ENCODE data around the gene UGT8.

UGT8 gene

DNA sequence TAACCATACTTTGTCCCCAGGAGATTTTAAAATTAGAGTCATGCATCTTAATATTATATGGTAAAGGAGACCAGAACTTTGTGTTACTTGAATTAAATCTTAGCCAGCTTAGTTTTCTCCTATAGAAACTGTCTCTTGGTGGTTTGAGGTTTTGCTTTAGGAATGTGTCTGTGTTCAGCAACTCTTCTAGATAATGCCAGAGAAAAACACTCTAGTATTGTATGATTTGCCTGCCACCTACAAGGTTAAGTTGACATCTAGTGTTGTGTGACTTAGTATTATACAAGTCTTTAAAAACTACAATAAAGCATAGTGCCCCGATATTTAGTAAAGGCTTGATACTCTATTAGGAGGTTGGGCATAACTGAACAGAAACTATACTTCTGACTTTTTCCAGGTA, 2.1 kb downstream of the UGT8 start:
- H3K4me3 ChIP-seq (ENCODE audit: low read depth in 1 of 2, low read length in 1 of 2): no peak overlapping the region
- no peaks in the 10 kb centered on the region for H3K9me3 ChIP-seq
- TF ChIP-seq, protein P1, sequence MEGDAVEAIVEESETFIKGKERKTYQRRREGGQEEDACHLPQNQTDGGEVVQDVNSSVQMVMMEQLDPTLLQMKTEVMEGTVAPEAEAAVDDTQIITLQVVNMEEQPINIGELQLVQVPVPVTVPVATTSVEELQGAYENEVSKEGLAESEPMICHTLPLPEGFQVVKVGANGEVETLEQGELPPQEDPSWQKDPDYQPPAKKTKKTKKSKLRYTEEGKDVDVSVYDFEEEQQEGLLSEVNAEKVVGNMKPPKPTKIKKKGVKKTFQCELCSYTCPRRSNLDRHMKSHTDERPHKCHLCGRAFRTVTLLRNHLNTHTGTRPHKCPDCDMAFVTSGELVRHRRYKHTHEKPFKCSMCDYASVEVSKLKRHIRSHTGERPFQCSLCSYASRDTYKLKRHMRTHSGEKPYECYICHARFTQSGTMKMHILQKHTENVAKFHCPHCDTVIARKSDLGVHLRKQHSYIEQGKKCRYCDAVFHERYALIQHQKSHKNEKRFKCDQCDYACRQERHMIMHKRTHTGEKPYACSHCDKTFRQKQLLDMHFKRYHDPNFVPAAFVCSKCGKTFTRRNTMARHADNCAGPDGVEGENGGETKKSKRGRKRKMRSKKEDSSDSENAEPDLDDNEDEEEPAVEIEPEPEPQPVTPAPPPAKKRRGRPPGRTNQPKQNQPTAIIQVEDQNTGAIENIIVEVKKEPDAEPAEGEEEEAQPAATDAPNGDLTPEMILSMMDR (IDR thresholded peaks at IDR 0.05): no peak
- H3K36me3 ChIP-seq: no peaks in the 10 kb centered on the region
- no peak overlapping the region for H3K27ac ChIP-seq
- H3K4me1 ChIP-seq (ENCODE audit: control insufficient read depth in 1 of 2, insufficient read depth in 1 of 2, low read depth in 1 of 2, low read length in 1 of 2): no peaks in the 10 kb centered on the region
- peaks cover 58% of the 10 kb centered on the region for H3K27me3 ChIP-seq

DNA sequence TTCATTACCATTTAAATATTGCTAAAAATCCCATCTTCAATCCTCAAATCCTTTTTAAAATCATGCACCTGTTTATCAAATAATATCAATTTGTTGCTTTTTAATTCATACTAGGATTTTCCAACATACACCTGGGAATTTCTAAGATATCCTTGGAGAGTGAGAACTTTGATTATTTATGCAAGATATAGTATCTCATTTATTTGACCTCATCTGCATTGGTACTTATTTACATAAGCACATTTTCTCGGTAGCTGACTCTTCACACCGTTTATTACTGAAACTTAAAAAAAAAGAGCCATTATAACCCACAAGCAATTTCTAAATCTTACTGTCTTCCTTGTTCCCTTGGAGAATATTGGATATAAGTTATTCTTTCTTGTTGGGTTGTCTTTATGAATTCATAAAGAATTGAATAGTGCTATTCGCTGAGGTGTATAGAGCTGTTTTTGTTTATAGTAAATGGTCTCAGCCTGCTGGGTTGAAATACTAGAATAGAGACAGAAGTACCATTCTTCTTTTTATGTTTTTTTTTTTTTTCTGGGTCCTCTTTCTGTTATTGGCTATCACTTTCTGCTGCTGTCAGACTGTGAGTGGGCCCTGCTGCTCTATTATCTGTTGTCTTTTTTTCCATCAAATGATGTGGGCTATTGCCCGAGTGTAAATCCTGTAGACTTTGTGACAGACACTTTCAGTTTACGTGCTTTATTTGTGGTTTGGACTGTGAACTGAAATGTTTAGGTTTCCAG, 2.9 kb downstream of the UGT8 start:
- Histone ChIP-seq H3K4me3 (ENCODE audit: low read depth in 1 of 2, low read length in 1 of 2) (no peak overlapping the region), H3K27me3 (peaks cover 57% of the 10 kb centered on the region)
- TF ChIP-seq, protein P1 (IDR thresholded peaks at IDR 0.05): no peak

DNA sequence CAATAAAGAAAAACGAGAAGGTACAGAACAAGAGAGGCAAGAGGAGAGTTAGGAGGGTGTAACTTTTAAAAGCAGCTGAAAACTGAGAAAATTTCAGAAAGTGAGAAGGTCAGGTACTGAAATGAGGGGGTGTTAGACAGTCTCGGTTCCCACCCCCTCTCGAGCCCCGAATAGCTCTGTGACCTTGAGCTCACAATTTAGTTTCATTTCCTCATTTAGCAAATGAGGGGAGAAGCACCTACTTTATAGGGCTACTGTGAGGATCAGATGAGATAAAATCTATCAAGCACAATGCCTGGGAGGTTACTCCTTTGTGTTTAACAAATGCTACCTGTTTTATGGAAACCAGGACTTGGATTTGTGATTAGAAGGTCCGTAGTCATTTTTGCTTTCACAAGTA, 4.9 kb downstream of the UGT8 start:
- no peaks in the 10 kb centered on the region for H3K36me3 ChIP-seq
- no peak overlapping the region for H3K4me3 ChIP-seq (ENCODE audit: low read depth in 1 of 2, low read length in 1 of 2)
- TF ChIP-seq, protein P1 (IDR thresholded peaks at IDR 0.05): no peak
- H3K27ac ChIP-seq: no peak overlapping the region
- H3K9me3 ChIP-seq: no peaks in the 10 kb centered on the region
- peaks cover 37% of the 10 kb centered on the region for H3K27me3 ChIP-seq
- H3K4me1 ChIP-seq (ENCODE audit: control insufficient read depth in 1 of 2, insufficient read depth in 1 of 2, low read depth in 1 of 2, low read length in 1 of 2): no peaks in the 10 kb centered on the region

More for the DNA sequence above, 2.9 kb downstream of the UGT8 start:
- no peaks in the 10 kb centered on the region for H3K9me3 ChIP-seq
- H3K36me3 ChIP-seq: no peaks in the 10 kb centered on the region
- no peaks in the 10 kb centered on the region for H3K4me1 ChIP-seq (ENCODE audit: control insufficient read depth in 1 of 2, insufficient read depth in 1 of 2, low read depth in 1 of 2, low read length in 1 of 2)
- H3K27ac ChIP-seq: no peak overlapping the region

DNA sequence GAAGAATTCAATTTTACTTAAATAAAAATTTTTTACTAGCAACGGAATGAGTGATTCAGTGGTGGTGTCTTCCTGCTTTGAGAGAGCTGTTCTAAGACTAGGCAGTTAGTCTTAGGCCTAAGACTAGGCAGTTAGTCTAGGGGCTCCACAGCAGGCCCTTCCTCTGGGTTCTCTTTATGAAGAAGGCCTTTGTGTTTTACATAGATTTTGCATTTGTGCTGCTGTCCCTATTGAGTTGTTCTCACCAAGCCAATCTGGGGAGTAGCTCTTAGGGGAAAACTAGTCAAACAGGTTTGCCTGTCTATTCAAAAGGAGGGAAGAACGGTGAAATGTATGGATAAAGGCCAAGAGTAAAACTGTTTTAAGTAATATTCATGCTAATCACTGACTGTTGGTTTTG, 7.6 kb downstream of the UGT8 start:
- Histone ChIP-seq H3K4me1 (ENCODE audit: control insufficient read depth in 1 of 2, insufficient read depth in 1 of 2, low read depth in 1 of 2, low read length in 1 of 2) (no peaks in the 10 kb centered on the region), H3K36me3 (no peaks in the 10 kb centered on the region), H3K9me3 (no peaks in the 10 kb centered on the region), H3K27me3 (peaks cover 11% of the 10 kb centered on the region), H3K4me3 (ENCODE audit: low read depth in 1 of 2, low read length in 1 of 2) (no peak overlapping the region), H3K27ac (no peak overlapping the region)
- TF ChIP-seq, protein P1 (IDR thresholded peaks at IDR 0.05): no peak

DNA sequence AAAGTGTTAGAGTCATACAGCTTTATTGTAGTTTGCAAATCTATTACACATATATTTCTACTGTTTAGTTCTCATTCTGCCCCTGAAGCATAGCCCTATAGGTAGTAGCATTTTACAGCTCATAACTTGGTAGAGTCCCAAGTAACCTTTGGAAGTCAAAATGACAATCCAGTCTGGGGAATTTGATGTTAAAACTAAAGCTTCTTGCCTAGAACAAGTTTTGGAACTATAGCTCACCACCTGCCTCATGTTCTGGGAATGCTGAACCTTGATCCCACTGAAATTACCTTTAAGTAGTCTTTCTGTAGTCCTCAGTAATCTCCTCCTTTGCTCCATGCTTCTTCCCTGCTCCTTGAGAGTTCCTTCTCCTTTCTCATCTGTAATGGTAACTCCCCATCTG, 8.4 kb downstream of the UGT8 start:
- H3K36me3 ChIP-seq: no peaks in the 10 kb centered on the region
- H3K4me3 ChIP-seq (ENCODE audit: low read depth in 1 of 2, low read length in 1 of 2): no peak overlapping the region
- H3K27ac ChIP-seq: no peak overlapping the region
- no peaks in the 10 kb centered on the region for H3K9me3 ChIP-seq
- H3K4me1 ChIP-seq (ENCODE audit: control insufficient read depth in 1 of 2, insufficient read depth in 1 of 2, low read depth in 1 of 2, low read length in 1 of 2): no peaks in the 10 kb centered on the region
- TF ChIP-seq, protein P1 (IDR thresholded peaks at IDR 0.05): no peak
- H3K27me3 ChIP-seq: peaks cover 8% of the 10 kb centered on the region

All from neutrophil (primary cell).